WERI-Rb-1 (cell line): ENCODE data around the gene HNF1A.

Experiments used
- DNase-seq: peaks from one replicate; pipeline ENCODE4 v3.0.0-alpha.2; 2020
- H3K27ac ChIP-seq: fragments of 250-450 bp; sonication (Bioruptor Pico); 2 replicates; pipeline ENCODE4 v1.5.1; 2020; ENCODE audit warnings: mild to moderate bottlenecking, moderate library complexity
- H3K27me3 ChIP-seq: fragments of 250-450 bp; sonication (Bioruptor Pico); 2 replicates; pipeline ENCODE4 v1.5.1; 2021; ENCODE audit warnings: mild to moderate bottlenecking, low read depth, moderate library complexity; ENCODE audit not compliant: insufficient read depth, severe bottlenecking
- H3K36me3 ChIP-seq: fragments of 250-450 bp; sonication (Bioruptor Pico); 2 replicates; pipeline ENCODE4 v1.5.1; 2020; ENCODE audit warnings: mild to moderate bottlenecking, moderate library complexity
- H3K4me3 ChIP-seq: 2 replicates; pipeline ENCODE4 v1.5.1; 2011; ENCODE audit warnings: low read depth, mild to moderate bottlenecking, control low read depth, low read length
- H3K9me3 ChIP-seq: fragments of 250-450 bp; sonication (Bioruptor Pico); 2 replicates; pipeline ENCODE4 v1.5.1; 2021; ENCODE audit warnings: mild to moderate bottlenecking, moderate library complexity; ENCODE audit not compliant: severe bottlenecking
- CTCF ChIP-seq: IDR thresholded peaks from 2 replicates; pipeline ENCODE4 v1.5.1; 2011; ENCODE audit warnings: low read depth, mild to moderate bottlenecking, control low read depth, inconsistent platforms, low read length

Gene HNF1A, protein sequence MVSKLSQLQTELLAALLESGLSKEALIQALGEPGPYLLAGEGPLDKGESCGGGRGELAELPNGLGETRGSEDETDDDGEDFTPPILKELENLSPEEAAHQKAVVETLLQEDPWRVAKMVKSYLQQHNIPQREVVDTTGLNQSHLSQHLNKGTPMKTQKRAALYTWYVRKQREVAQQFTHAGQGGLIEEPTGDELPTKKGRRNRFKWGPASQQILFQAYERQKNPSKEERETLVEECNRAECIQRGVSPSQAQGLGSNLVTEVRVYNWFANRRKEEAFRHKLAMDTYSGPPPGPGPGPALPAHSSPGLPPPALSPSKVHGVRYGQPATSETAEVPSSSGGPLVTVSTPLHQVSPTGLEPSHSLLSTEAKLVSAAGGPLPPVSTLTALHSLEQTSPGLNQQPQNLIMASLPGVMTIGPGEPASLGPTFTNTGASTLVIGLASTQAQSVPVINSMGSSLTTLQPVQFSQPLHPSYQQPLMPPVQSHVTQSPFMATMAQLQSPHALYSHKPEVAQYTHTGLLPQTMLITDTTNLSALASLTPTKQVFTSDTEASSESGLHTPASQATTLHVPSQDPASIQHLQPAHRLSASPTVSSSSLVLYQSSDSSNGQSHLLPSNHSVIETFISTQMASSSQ

DNA sequence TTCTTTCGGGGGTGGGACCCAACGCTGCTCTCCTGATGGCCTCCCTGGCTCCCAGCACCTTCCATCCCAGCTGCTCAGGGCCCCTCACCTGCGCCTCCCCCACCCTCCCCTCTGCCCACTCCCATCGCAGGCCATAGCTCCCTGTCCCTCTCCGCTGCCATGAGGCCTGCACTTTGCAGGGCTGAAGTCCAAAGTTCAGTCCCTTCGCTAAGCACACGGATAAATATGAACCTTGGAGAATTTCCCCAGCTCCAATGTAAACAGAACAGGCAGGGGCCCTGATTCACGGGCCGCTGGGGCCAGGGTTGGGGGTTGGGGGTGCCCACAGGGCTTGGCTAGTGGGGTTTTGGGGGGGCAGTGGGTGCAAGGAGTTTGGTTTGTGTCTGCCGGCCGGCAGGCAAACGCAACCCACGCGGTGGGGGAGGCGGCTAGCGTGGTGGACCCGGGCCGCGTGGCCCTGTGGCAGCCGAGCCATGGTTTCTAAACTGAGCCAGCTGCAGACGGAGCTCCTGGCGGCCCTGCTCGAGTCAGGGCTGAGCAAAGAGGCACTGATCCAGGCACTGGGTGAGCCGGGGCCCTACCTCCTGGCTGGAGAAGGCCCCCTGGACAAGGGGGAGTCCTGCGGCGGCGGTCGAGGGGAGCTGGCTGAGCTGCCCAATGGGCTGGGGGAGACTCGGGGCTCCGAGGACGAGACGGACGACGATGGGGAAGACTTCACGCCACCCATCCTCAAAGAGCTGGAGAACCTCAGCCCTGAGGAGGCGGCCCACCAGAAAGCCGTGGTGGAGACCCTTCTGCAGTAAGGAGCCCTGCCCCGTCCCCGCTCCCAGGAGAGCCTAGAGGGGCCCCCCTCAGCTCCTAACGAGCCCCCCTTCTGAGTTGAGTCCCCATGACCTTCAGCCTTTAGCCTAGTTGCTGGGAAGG, at the start of gene HNF1A:
Gene HNF1A, plus strand, starts transcription at position 248 of the 924 bp plus-strand sequence. Its CDS starts 226 bp downstream, at position 474.
- no peak for TF ChIP-seq CTCF
- no peaks in the 10 kb centered on the region for H3K36me3 ChIP-seq
- no peak within 1 kb of the TSS for H3K27ac ChIP-seq
- DNase-seq: no peak
- no peaks in the 10 kb centered on the region for H3K27me3 ChIP-seq
- no peak within 1 kb of the TSS for H3K4me3 ChIP-seq
- no peaks in the 10 kb centered on the region for H3K9me3 ChIP-seq

DNA sequence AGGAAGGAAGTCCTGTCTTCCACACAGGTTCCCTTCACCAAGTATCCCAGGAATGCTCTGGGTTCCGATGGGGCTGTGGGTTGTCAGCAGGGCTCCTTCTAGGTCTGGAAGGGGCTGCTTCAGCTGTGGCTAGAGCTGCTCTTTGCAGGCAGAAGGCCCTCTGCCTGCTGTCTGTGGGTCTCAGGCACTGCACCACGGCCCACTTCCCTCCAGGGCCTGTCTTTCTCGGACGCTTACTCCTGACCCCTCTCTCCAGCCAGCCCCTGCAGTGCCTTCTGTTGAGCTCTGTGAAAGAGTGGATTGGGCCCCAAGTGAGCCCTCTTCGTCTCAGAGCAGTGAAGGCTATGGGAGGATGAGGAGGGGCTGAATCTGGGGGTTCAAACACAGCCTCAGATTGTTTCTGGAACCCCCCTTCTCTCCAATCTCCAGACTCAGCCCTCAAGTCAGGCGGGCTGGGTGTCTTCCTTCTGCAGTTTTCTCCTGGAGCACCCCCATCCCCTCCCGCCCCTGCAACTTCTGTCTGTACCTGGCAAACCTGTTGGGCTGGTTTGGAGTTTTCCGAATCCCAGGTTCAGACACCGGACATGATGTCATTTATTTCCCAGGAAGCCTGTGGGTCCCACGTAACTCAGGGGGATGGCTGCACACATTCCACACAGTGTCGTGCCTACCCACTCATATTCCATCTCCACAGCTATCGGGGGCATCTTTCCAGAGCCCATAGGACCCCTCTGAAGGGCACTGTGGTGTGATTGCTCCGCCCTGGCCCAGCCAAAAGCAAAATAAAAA, 49.3 kb upstream of the HNF1A start:
- no peak for TF ChIP-seq CTCF
- no peak overlapping the region for H3K27ac ChIP-seq
- H3K27me3 ChIP-seq: no peaks in the 10 kb centered on the region
- no peaks in the 10 kb centered on the region for H3K36me3 ChIP-seq
- H3K9me3 ChIP-seq: no peaks in the 10 kb centered on the region
- DNase-seq: no peak
- no peak overlapping the region for H3K4me3 ChIP-seq

DNA sequence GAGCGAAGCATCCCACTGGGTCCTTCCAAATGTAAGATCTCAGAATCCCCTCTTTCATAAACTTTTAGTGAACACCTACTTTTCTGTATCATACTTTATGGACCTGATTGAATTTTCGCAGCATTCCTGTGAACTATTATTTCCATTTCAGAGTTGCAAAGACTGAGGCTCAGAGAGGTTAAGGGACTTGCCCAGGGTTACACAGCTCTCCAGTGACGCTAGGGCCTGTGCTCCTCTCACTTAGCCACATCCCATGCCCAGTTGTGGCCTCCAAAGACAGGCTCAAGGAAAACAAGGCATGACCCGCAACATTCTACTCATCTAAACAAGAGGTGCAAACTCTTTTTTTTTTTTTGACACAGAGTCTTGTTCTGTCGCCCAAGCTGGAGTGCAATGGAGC, 48.3 kb upstream of the HNF1A start:
- TF ChIP-seq CTCF: no peak
- no peaks in the 10 kb centered on the region for H3K36me3 ChIP-seq
- no peak for DNase-seq
- H3K4me3 ChIP-seq: no peak overlapping the region
- H3K9me3 ChIP-seq: no peaks in the 10 kb centered on the region
- H3K27ac ChIP-seq: no peak overlapping the region
- H3K27me3 ChIP-seq: no peaks in the 10 kb centered on the region

DNA sequence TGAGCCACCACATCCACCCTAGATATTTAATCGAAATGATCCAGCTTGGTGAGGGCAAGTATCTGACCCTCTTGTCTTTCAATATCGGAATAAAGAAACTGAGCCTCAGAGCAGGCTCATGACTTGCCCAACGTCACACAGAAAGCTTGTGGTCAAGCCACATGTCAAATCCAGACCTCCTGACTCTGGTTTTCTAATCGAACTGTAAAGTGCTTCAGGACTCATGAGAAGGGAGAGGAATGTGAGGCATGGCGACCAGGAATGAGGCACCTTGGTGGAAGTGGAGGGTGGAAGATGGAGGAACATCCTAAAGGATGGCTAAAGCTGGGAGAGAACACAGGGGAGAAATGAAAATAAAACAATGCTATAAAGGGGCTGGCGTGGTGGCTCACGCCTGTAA, 46.3 kb upstream of the HNF1A start:
- no peaks in the 10 kb centered on the region for H3K9me3 ChIP-seq
- TF ChIP-seq CTCF: no peak
- H3K36me3 ChIP-seq: no peaks in the 10 kb centered on the region
- H3K4me3 ChIP-seq: no peak overlapping the region
- H3K27me3 ChIP-seq: no peaks in the 10 kb centered on the region
- DNase-seq: no peak
- no peak overlapping the region for H3K27ac ChIP-seq

DNA sequence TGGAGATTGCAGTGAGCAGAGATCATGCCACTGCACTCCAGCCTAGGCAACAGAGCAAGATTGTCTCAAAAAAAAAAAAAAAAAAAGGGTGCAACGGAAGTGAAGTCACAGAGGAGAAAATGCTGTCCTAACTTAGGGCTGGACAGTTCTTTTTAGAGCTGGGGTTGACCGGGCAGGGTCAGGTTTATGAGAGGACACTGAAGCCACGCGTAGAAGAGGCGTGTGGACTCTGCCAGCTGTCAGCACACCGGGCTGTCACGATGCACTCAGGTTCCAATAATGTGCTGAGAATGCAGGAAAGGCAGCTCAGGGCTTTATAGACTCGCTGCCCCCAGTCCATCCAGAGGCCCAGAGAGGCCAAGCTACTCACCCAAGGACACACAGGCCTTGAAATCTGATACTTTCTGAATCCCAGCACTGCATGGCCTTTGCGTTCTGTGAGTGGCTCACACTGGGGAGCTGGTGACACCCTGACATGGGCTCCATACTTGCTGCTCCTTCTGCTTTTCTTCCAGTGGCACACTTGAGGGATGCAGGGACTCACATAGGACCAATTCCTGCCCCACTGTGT, 45.3 kb upstream of the HNF1A start:
- no peak for TF ChIP-seq CTCF
- no peak overlapping the region for H3K27ac ChIP-seq
- H3K36me3 ChIP-seq: no peaks in the 10 kb centered on the region
- H3K27me3 ChIP-seq: no peaks in the 10 kb centered on the region
- DNase-seq: no peak
- H3K9me3 ChIP-seq: no peaks in the 10 kb centered on the region
- H3K4me3 ChIP-seq: no peak overlapping the region
